Activated CD4-positive, alpha-beta T cell treated with anti-CD3 and anti-CD28 coated beads, Interleukin-2, amount 10 ng/mL, durations not matched to agents 7 days and 5 days (primary cell): ENCODE results near the gene PSMA5. TPM values are rescaled to one million over a fixed set of nuclear protein-coding genes. Genes with fewer than 3 reads are reported as not detected.

Experiments used
- CTCF ChIA-PET: fragments of 350-600 bp; sonication (Branson Sonifier 250); formaldehyde crosslinking; loops from one replicate; lab custom pipeline; 2021; ENCODE audit warnings: antibody characterized with exemption; lab: Charles Lee
- POLR2A ChIA-PET: fragments of 350-600 bp; sonication (Branson Sonifier 250); formaldehyde crosslinking; loops from one replicate; lab custom pipeline; 2021; ENCODE audit warnings: antibody characterized with exemption; lab: Charles Lee
- DNase-seq: peaks from one replicate; pipeline ENCODE4 v3.0.0-alpha.2; 2020
- H3K27ac Mint-ChIP-seq: one replicate; pipeline ENCODE4 v1.8.0; 2021; ENCODE audit warnings: mild to moderate bottlenecking, moderate library complexity, mixed read lengths
- H3K27me3 Mint-ChIP-seq: one replicate; pipeline ENCODE4 v1.8.0; 2021; ENCODE audit warnings: mixed read lengths
- H3K36me3 Mint-ChIP-seq: one replicate; pipeline ENCODE4 v1.8.0; 2021; ENCODE audit warnings: low read depth, mixed read lengths
- H3K4me1 Mint-ChIP-seq: one replicate; pipeline ENCODE4 v1.8.0; 2021; ENCODE audit warnings: mixed read lengths
- H3K4me3 Mint-ChIP-seq: one replicate; pipeline ENCODE4 v1.8.0; 2021; ENCODE audit warnings: mild to moderate bottlenecking, moderate library complexity, mixed read lengths
- H3K9me3 Mint-ChIP-seq: one replicate; pipeline ENCODE4 v1.8.0; 2021; ENCODE audit warnings: mixed read lengths
- total RNA-seq, 2 experiments: library from RNA; stranded (reverse); gene quantifications; one replicate each; pipeline ENCODE4 v1.2.3, GENCODE V29; 2021

Gene PSMA5
- total RNA-seq, 2 experiments from 2014 or later = 157 to 174 TPM

DNA sequence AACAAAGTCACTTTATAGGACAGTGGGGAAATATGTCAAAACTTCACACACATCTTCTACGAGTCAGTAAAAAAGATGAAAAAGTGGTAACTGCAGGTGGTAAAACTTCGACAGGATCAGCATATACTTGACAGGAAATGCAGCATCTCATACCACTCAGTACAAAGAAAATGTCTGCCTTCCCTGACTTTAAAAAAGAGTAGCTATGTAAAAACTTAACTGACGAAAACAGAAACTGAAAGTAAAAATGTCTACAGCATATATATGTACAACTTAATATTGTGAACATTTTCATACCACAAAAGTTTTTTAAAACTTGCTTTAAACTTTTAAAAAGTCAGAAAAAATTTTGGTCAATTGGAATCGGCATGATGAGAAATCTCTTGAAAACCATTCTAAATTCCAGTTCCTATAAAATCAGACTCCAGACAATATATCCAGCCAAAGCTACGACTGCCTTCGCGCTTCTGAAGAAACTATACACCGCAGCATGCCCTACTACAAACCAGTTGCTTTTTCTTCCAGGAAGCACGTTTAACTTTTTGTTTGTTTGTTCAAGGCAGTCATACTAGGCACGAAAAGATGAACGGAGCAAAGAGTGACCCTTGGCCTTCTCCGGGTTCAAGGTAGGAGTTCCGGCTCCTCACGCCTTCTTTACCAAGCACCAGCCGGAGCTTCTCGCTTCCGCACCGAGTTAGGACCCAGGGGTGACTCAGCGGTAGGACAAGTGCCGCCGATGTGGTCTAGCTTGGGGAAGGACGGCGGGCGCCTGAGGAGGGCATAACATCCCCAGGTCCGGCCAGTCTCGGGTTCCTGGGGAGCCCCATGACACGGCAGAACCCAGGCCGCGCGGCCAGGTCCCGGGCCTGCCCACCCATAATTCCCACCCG lies 612 bp downstream of the PSMA5 start:
- Mint-ChIP-seq H3K27ac (peak overlapping the region; percentile 97), H3K4me3 (peak overlapping the region; percentile 94), H3K27me3 (no peaks in the 10 kb centered on the region), H3K4me1 (peaks cover 39% of the 10 kb centered on the region), H3K9me3 (no peaks in the 10 kb centered on the region), H3K36me3 (peaks cover 27% of the 10 kb centered on the region)
- ChIA-PET POLR2A (interaction anchor here (0.5 to 0.6 kb wide), 2 partner anchors 30 to 477 kb away, joined by 7 to 10 read pairs; no protein-coding TSS in a partner anchor), CTCF (interaction anchor here (0.6 to 3.6 kb wide), 11 partner anchors 8 to 719 kb away, joined by 3 to 15 read pairs (median 4); partner anchors contain the start of genes AMIGO1 and CYB561D1)
- DNase-seq = peak; percentile 65

DNA sequence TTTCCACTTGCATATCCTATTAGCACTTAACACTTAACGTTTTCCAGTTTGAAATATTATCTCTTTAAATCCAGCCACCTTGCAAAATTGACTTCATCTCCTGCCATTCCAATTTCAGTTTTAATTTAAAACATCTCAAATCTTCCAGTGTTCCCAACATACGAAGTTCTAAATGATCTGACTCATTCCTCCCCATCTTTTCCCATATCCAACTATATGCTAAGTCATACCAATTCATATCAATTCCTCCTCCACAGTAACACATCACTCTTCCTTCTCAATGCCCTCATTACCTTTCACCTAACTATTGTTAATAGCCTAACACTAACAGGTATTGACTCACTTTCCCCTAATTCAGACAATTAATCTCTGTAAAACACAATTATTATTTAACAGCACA lies 2.8 kb downstream of the PSMA5 start:
- POLR2A ChIA-PET = interaction anchor here (0.6 kb wide), 1 partner anchor 190 kb away, joined by 3 read pairs; no protein-coding TSS in a partner anchor
- DNase-seq = no peak
- H3K4me1 Mint-ChIP-seq = peaks cover 41% of the 10 kb centered on the region
- CTCF ChIA-PET = no interaction called here
- peak overlapping the region; percentile 97 for H3K27ac Mint-ChIP-seq
- H3K4me3 Mint-ChIP-seq = peak overlapping the region; percentile 94
- no peaks in the 10 kb centered on the region for H3K27me3 Mint-ChIP-seq
- peaks cover 41% of the 10 kb centered on the region for H3K36me3 Mint-ChIP-seq
- no peaks in the 10 kb centered on the region for H3K9me3 Mint-ChIP-seq

DNA sequence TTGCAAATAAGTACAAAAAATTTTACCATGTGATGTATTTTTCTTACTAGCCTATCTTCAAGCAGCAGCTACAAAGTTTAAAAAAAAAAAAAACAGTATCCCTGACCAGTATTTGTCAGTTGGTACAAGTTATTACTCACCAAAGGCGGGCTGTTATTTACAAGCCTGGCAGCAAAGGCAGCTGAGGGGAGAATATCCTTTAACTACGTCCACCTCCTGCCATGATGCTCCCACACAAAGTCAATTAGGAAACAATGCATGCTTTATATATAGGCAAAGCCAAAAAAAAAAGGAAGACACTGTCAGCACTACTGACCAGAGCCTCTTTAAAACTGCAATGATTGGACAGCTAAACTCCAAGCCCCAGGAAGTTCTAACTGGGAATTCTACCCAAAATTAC lies 13.7 kb downstream of the PSMA5 start:
- no peaks in the 10 kb centered on the region for H3K27me3 Mint-ChIP-seq
- H3K36me3 Mint-ChIP-seq = peaks cover 79% of the 10 kb centered on the region
- no peak overlapping the region for H3K27ac Mint-ChIP-seq
- POLR2A ChIA-PET = no interaction called here
- no peaks in the 10 kb centered on the region for H3K9me3 Mint-ChIP-seq
- H3K4me1 Mint-ChIP-seq = peaks cover 17% of the 10 kb centered on the region
- no peak overlapping the region for H3K4me3 Mint-ChIP-seq
- CTCF ChIA-PET = interaction anchor here (0.6 to 2.2 kb wide), 5 partner anchors 12 to 159 kb away, joined by 3 to 5 read pairs (median 3); no protein-coding TSS in a partner anchor
- DNase-seq = no peak

DNA sequence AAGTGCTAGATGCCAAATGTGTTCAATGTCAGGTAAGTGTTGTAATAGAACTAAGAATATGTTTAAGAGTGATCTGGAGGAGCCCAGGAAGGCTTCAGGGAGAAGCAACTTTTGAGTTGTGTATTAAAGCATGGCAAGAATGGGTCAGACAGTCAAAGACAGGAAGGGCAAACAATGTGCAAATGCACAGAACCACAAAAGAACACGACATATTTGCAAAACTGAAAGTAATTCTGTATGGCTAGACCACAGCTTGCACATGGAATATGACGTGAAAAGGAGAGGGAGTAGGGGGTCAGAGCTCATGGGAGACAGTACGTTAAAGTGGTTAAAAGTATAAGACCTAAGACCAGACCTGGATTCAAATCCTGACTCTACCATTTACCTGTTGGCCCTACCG lies 21.4 kb downstream of the PSMA5 start:
- POLR2A ChIA-PET = no interaction called here

DNA sequence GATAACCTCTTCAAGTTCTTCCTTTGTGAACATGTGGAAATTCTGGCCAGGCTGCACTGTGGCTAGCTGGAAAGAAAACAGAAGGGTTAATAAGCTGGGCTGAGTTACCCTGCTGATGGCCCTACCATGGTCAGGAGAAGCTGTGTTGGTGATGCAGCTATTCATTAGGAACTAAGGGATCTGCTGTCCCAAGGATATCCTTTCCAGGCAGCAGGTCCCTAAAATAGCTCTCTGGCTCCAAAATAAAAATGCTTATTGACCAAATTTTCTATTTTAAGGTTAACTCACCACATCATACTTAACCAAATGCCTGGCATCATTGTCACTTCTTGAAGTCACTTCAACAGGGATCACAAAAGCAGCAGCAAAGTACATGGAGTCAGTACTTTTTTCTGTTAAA lies 24.2 kb downstream of the PSMA5 start:
- Mint-ChIP-seq H3K9me3 (peaks cover 2% of the 10 kb centered on the region), H3K27ac (no peak overlapping the region), H3K27me3 (peaks cover 9% of the 10 kb centered on the region), H3K36me3 (peaks cover 29% of the 10 kb centered on the region), H3K4me1 (peaks cover 19% of the 10 kb centered on the region), H3K4me3 (no peak overlapping the region)
- CTCF ChIA-PET = interaction anchor here (0.7 to 1.1 kb wide), 6 partner anchors 9 to 138 kb away, joined by 3 to 4 read pairs (median 3); no protein-coding TSS in a partner anchor
- POLR2A ChIA-PET = no interaction called here
- DNase-seq = no peak

More for the DNA sequence above, 21.4 kb downstream of the PSMA5 start:
- peaks cover 51% of the 10 kb centered on the region for H3K36me3 Mint-ChIP-seq
- CTCF ChIA-PET = interaction anchor here (0.6 to 0.9 kb wide), 2 partner anchors 38 to 128 kb away, joined by 4 to 5 read pairs; no protein-coding TSS in a partner anchor
- H3K27me3 Mint-ChIP-seq = no peaks in the 10 kb centered on the region
- peak overlapping the region; percentile 56 for H3K27ac Mint-ChIP-seq
- DNase-seq = peak; percentile 32
- peaks cover 22% of the 10 kb centered on the region for H3K4me1 Mint-ChIP-seq
- peaks cover 2% of the 10 kb centered on the region for H3K9me3 Mint-ChIP-seq
- H3K4me3 Mint-ChIP-seq = no peak overlapping the region

DNA sequence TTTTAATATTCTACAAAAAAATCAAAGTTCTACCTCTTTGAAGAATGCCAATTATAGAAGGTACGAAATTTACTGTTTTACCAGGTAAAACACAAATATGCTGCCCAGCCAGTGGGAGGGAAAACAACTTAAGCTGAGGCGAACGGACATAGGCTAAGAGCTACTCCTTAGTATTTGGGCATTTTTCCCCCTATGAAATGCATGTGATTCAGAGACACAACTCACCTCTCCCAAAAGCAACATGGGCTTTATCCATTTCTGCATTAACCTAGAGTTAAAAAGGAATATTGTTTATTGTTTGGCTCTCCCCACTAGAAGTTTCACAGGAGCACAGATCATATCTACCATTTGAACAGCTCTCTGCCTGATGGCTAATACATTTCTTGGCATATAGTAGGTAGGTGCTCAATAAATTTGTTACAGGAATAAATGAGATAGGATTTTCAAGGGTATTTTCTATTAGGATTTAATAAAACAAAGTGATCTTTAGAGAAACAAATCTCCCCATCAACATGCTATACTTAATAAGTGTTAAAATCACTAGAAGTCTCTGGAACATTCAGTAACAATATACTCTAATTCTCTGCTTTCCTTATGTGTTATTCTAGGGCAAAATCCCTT lies 26.1 kb downstream of the PSMA5 start:
- Mint-ChIP-seq H3K4me1 (peaks cover 15% of the 10 kb centered on the region), H3K36me3 (peaks cover 14% of the 10 kb centered on the region), H3K4me3 (no peak overlapping the region), H3K27me3 (peaks cover 28% of the 10 kb centered on the region), H3K9me3 (no peaks in the 10 kb centered on the region), H3K27ac (no peak overlapping the region)
- ChIA-PET POLR2A (no interaction called here), CTCF (interaction anchor here (1.1 to 4.6 kb wide), 6 partner anchors 12 to 143 kb away, joined by 3 to 50 read pairs (median 4); partner anchors contain the start of gene PSRC1)
- DNase-seq = no peak

- peaks cover 8% of the 10 kb centered on the region for H3K4me1 Mint-ChIP-seq
- DNase-seq = peak; percentile 62
- peaks cover 7% of the 10 kb centered on the region for H3K36me3 Mint-ChIP-seq
- CTCF ChIA-PET = interaction anchor here (0.9 to 4.6 kb wide), 14 partner anchors 9 to 168 kb away, joined by 3 to 50 read pairs (median 4); partner anchors contain the start of genes GPR61 and PSRC1
- POLR2A ChIA-PET = interaction anchor here (1.5 kb wide), 1 partner anchor 122 kb away, joined by 7 read pairs; no protein-coding TSS in a partner anchor
- peaks cover 34% of the 10 kb centered on the region for H3K27me3 Mint-ChIP-seq
- no peaks in the 10 kb centered on the region for H3K9me3 Mint-ChIP-seq
- peak overlapping the region; percentile 35 for H3K4me3 Mint-ChIP-seq
- no peak overlapping the region for H3K27ac Mint-ChIP-seq
Observed at GRCh38 chr1:109399326-109399957, 26.8 kb downstream of the PSMA5 start.

GRCh38 chr1:109398343-109399225 lies 27.7 kb downstream of the PSMA5 start:
- peaks cover 8% of the 10 kb centered on the region for H3K4me1 Mint-ChIP-seq
- no peak overlapping the region for H3K27ac Mint-ChIP-seq
- peak overlapping the region; percentile 75 for H3K4me3 Mint-ChIP-seq
- no peaks in the 10 kb centered on the region for H3K9me3 Mint-ChIP-seq
- H3K36me3 Mint-ChIP-seq = peaks cover 5% of the 10 kb centered on the region
- no peak for DNase-seq
- ChIA-PET CTCF (interaction anchor here (0.9 to 4.6 kb wide), 17 partner anchors 9 to 167 kb away, joined by 3 to 50 read pairs (median 4); partner anchors contain the start of genes CELSR2, GPR61 and PSRC1), POLR2A (interaction anchor here (0.6 to 1.5 kb wide), 2 partner anchors 121 to 198 kb away, joined by 3 to 7 read pairs; no protein-coding TSS in a partner anchor)
- peaks cover 36% of the 10 kb centered on the region for H3K27me3 Mint-ChIP-seq

DNA sequence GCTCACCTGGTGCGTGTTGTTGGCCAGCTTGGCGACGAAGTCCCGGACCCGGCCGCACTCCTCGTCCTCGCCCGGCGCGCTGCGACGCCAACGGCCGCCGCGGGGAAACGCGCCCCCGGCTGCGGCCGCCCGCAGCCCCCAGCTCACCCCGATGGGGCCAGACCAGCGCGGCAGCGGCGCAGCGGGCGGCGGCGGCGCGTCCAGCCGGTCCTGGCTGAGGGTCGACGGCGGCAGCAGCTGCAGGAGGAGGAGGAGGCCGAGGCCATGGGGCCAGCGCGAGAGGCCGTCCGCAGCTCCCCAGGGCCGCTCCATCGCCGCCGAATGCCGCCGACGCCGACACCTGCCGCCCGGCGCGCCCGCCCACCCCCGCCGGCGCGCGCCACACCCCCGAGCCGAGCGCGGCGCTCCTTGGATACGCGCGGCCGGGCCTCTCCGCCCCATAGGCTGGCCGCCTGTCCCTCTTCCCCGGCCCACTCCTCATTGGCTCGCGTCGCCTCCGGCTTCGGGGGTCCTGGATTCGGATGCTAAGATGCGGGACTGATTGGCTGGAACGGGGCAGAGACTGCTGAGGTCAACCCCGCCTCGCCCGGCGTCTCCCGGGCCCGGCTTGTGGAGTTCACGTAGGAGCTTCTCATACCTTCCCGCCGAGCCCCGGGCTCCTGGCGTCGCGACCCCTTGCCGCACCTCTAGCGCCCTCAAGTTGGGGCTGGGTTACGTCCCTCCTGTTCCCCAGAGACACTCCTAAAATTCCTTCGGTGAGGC lies 28.5 kb downstream of the PSMA5 start, which contains the start of gene SORT1:
TSS of gene SORT1 (minus strand) at position 338 of the 762 bp plus-strand sequence. CDS start at position 312, 26 bp downstream.
- CTCF ChIA-PET = interaction anchor here (0.9 to 4.6 kb wide), 10 partner anchors 8 to 159 kb away, joined by 3 to 50 read pairs (median 5); partner anchors contain the start of genes CELSR2 and PSRC1
- Mint-ChIP-seq H3K27ac (no peak within 1 kb of the TSS), H3K9me3 (no peaks in the 10 kb centered on the region), H3K4me1 (peaks cover 10% of the 10 kb centered on the region), H3K27me3 (peaks cover 42% of the 10 kb centered on the region), H3K36me3 (peaks cover 4% of the 10 kb centered on the region), H3K4me3 (peak within 1 kb of the TSS; percentile 75)
- DNase-seq = peak; percentile 39
- POLR2A ChIA-PET = interaction anchor here (0.6 to 1.5 kb wide), 2 partner anchors 120 to 197 kb away, joined by 3 to 7 read pairs; no protein-coding TSS in a partner anchor

DNA sequence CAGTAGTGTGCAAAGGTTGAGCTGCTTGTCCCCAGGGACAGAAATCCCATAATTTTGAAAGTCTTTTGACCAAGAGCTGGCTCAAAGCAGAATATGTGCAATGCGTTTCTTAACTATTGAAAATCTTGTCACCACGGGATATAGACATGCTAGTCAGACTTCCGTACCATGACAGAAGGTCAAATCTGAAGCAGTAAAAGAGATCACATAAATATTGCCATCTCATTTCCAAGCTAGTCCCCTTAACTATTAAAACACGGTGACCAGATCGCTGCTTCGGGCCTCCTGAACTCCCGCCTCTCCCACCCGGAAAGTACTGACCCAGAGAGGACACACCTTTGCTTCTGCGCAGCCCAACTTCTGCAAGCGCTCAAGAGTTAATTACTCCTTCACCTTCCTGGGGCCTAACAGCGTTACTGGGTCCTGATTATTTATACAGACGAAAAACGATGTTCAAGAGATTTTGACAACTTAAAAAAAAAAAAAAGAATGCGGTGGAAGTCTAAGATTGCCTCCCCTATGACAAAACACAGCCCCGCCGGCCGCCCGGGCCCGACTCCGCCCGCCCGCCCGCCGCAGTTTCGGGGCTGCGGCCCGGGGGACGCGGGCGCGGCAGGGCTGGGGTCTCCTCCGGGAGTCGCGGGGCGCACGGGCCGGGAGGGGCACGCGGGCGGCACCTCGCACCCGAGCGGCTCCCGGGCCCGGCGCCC lies 29.2 kb downstream of the PSMA5 start:
- Mint-ChIP-seq H3K27me3 (peaks cover 47% of the 10 kb centered on the region), H3K4me3 (peak overlapping the region; percentile 70), H3K4me1 (peaks cover 10% of the 10 kb centered on the region), H3K9me3 (no peaks in the 10 kb centered on the region), H3K36me3 (peaks cover 4% of the 10 kb centered on the region), H3K27ac (no peak overlapping the region)
- ChIA-PET POLR2A (no interaction called here), CTCF (interaction anchor here (1.9 to 4.6 kb wide), 5 partner anchors 10 to 158 kb away, joined by 6 to 50 read pairs (median 13); partner anchors contain the start of gene PSRC1)
- DNase-seq = no peak
